ENCODE measurements around the gene SPANXN3. TPM values are rescaled to one million over a fixed set of nuclear protein-coding genes. Genes with fewer than 3 reads are reported as not detected.
"Not testable (repeated sequence)": the region's sequence is repeated elsewhere in the genome, so short reads cannot be mapped to it uniquely, and the experiment has no call there.

SPANXN3 gene
- total RNA-seq = not detected

- H3K36me3 ChIP-seq; H3K4me3 ChIP-seq; DNase-seq (ENCODE audit: low spot score); H3K4me1 ChIP-seq; H3K27me3 ChIP-seq; H3K27ac ChIP-seq; H3K9me3 ChIP-seq: not testable (repeated sequence)
Measured at GRCh38 chrX:143517375-143517774, at the start of gene SPANXN3. Gene SPANXN3 (minus strand): TSS chrX:143517475. CDS start chrX:143517391, 84 bp downstream.

GRCh38 chrX:143536176-143536575 lies 18.9 kb upstream of the SPANXN3 start:
- DNase-seq (ENCODE audit: low spot score) = no peak
- TF ChIP-seq CTCF (IDR thresholded peaks at IDR 0.05) = no peak
- no peaks in the 10 kb centered on the region for H3K9me3 ChIP-seq
- H3K4me1 ChIP-seq = no peaks in the 10 kb centered on the region
- no peaks in the 10 kb centered on the region for H3K36me3 ChIP-seq
- no peak overlapping the region for H3K4me3 ChIP-seq
- no peaks in the 10 kb centered on the region for H3K27me3 ChIP-seq
- no peak overlapping the region for H3K27ac ChIP-seq

- not testable (repeated sequence) for H3K36me3 ChIP-seq, H3K4me3 ChIP-seq
Measured at GRCh38 chrX:143502196-143502595, 15.1 kb downstream of the SPANXN3 start.

GRCh38 chrX:143500751-143501150 lies 16.5 kb downstream of the SPANXN3 start:
- Histone ChIP-seq H3K4me3 (no peak overlapping the region), H3K9me3 (peaks cover 0 to 6% of the 10 kb centered on the region in 2 donors), H3K4me1 (no peaks in the 10 kb centered on the region), H3K27ac (no peak overlapping the region), H3K27me3 (no peaks in the 10 kb centered on the region), H3K36me3 (no peaks in the 10 kb centered on the region)
- no peak for DNase-seq (ENCODE audit: low spot score)
- no peak for TF ChIP-seq CTCF (IDR thresholded peaks at IDR 0.05)

More at GRCh38 chrX:143502196-143502595, 15.1 kb downstream of the SPANXN3 start:
- H3K27ac ChIP-seq; H3K4me1 ChIP-seq; DNase-seq (ENCODE audit: low spot score); H3K9me3 ChIP-seq; H3K27me3 ChIP-seq: not testable (repeated sequence)

GRCh38 chrX:143486105-143486504 lies 31.2 kb downstream of the SPANXN3 start:
- H3K4me3 ChIP-seq = no peak overlapping the region
- H3K27ac ChIP-seq = no peak overlapping the region
- H3K27me3 ChIP-seq = no peaks in the 10 kb centered on the region
- H3K9me3 ChIP-seq = no peaks in the 10 kb centered on the region
- H3K36me3 ChIP-seq = no peaks in the 10 kb centered on the region
- DNase-seq (ENCODE audit: low spot score) = no peak
- no peaks in the 10 kb centered on the region for H3K4me1 ChIP-seq
- no peak for TF ChIP-seq CTCF (IDR thresholded peaks at IDR 0.05)

GRCh38 chrX:143476751-143477150 lies 40.5 kb downstream of the SPANXN3 start:
- no peak overlapping the region for H3K4me3 ChIP-seq

More at GRCh38 chrX:143476751-143477150, 40.5 kb downstream of the SPANXN3 start:
- no peaks in the 10 kb centered on the region for H3K36me3 ChIP-seq
- no peaks in the 10 kb centered on the region for H3K27me3 ChIP-seq
- no peak for TF ChIP-seq CTCF (IDR thresholded peaks at IDR 0.05)
- H3K4me1 ChIP-seq = no peaks in the 10 kb centered on the region
- no peak overlapping the region for H3K27ac ChIP-seq
- DNase-seq (ENCODE audit: low spot score) = no peak
- H3K9me3 ChIP-seq = no peaks in the 10 kb centered on the region
